ENCODE measurements around the gene NCOA5. TPM values are rescaled to one million over a fixed set of nuclear protein-coding genes. Genes with fewer than 3 reads are reported as not detected.
A peak's percentile ranks its signal among the peaks of the same experiment; 100 is the strongest.

Gene NCOA5
- total and polyA plus RNA-seq, 2 experiments from 2014 or later, result 14.3 to 20.4 TPM

GRCh38 chr20:46046588-46047310 is 43.0 kb downstream of the NCOA5 start:
- no peak for TF ChIP-seq CTCF (IDR thresholded peaks at IDR 0.05; ENCODE audit: low read depth, low read length)
- no peak for DNase-seq (ENCODE audit: low read depth in 1 of 2, low spot score in 1 of 2)
- Histone ChIP-seq H3K27me3 (peaks cover 37% of the 10 kb centered on the region), H3K27ac (no peak overlapping the region), H3K9me3 (ENCODE audit: low read depth) (no peaks in the 10 kb centered on the region), H3K4me3 (no peak overlapping the region), H3K36me3 (no peaks in the 10 kb centered on the region), H3K4me1 (ENCODE audit: low read depth) (no peaks in the 10 kb centered on the region)

GRCh38 chr20:46044896-46045295 is 44.9 kb downstream of the NCOA5 start:
- Histone ChIP-seq H3K4me1 (ENCODE audit: low read depth) (no peaks in the 10 kb centered on the region), H3K36me3 (no peaks in the 10 kb centered on the region), H3K9me3 (ENCODE audit: low read depth) (no peaks in the 10 kb centered on the region), H3K4me3 (no peak overlapping the region), H3K27ac (no peak overlapping the region), H3K27me3 (peaks cover 42% of the 10 kb centered on the region)
- no peak for DNase-seq (ENCODE audit: low read depth in 1 of 2, low spot score in 1 of 2)
- no peak for TF ChIP-seq CTCF (IDR thresholded peaks at IDR 0.05; ENCODE audit: low read depth, low read length)

GRCh38 chr20:46043556-46043955 is 46.2 kb downstream of the NCOA5 start:
- TF ChIP-seq CTCF (IDR thresholded peaks at IDR 0.05; ENCODE audit: low read depth, low read length), result no peak
- no peak overlapping the region for H3K4me3 ChIP-seq
- no peaks in the 10 kb centered on the region for H3K9me3 ChIP-seq (ENCODE audit: low read depth)
- H3K27ac ChIP-seq, result no peak overlapping the region
- peaks cover 41% of the 10 kb centered on the region for H3K27me3 ChIP-seq
- no peaks in the 10 kb centered on the region for H3K4me1 ChIP-seq (ENCODE audit: low read depth)
- H3K36me3 ChIP-seq, result no peaks in the 10 kb centered on the region
- no peak for DNase-seq (ENCODE audit: low read depth in 1 of 2, low spot score in 1 of 2)

GRCh38 chr20:46040902-46041535 is 48.7 kb downstream of the NCOA5 start:
- H3K27ac ChIP-seq, result no peak overlapping the region
- H3K4me3 ChIP-seq, result no peak overlapping the region
- no peaks in the 10 kb centered on the region for H3K36me3 ChIP-seq
- TF ChIP-seq CTCF (IDR thresholded peaks at IDR 0.05; ENCODE audit: low read depth, low read length), result no peak
- H3K4me1 ChIP-seq (ENCODE audit: low read depth), result no peaks in the 10 kb centered on the region
- DNase-seq (ENCODE audit: low read depth in 1 of 2, low spot score in 1 of 2), result peak; percentile 61 to 88
- H3K9me3 ChIP-seq (ENCODE audit: low read depth), result no peaks in the 10 kb centered on the region
- peaks cover 50% of the 10 kb centered on the region for H3K27me3 ChIP-seq

DNA sequence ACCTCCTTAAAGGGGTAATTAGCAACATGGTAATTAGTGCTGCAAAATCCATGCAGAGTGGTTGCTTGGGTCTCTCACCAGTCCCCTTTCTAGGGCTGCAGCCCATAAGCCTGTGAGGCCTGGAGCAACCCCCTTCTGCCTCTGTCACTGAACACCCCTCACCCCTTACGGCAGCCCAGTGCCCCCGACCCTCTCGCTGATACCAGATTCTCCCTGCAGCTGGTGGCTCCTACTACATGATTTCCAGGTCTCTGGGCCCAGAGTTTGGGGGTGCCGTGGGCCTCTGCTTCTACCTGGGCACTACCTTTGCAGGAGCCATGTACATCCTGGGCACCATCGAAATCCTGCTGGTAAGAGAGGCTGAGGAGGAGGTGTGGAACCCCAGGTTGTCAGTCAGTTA is 52.7 kb downstream of the NCOA5 start:
- peaks cover 78% of the 10 kb centered on the region for H3K27me3 ChIP-seq
- H3K27ac ChIP-seq, result no peak overlapping the region
- no peaks in the 10 kb centered on the region for H3K4me1 ChIP-seq (ENCODE audit: low read depth)
- no peak for DNase-seq (ENCODE audit: low read depth in 1 of 2, low spot score in 1 of 2)
- no peaks in the 10 kb centered on the region for H3K9me3 ChIP-seq (ENCODE audit: low read depth)
- no peaks in the 10 kb centered on the region for H3K36me3 ChIP-seq
- no peak overlapping the region for H3K4me3 ChIP-seq
- TF ChIP-seq CTCF (IDR thresholded peaks at IDR 0.05; ENCODE audit: low read depth, low read length), result no peak
